ENCODE data around the gene RNU1-3.
"Not testable (repeated sequence)": the region's sequence is repeated elsewhere in the genome, so short reads cannot be mapped to it uniquely, and the experiment has no call there.

The RNU1-3 gene

DNA sequence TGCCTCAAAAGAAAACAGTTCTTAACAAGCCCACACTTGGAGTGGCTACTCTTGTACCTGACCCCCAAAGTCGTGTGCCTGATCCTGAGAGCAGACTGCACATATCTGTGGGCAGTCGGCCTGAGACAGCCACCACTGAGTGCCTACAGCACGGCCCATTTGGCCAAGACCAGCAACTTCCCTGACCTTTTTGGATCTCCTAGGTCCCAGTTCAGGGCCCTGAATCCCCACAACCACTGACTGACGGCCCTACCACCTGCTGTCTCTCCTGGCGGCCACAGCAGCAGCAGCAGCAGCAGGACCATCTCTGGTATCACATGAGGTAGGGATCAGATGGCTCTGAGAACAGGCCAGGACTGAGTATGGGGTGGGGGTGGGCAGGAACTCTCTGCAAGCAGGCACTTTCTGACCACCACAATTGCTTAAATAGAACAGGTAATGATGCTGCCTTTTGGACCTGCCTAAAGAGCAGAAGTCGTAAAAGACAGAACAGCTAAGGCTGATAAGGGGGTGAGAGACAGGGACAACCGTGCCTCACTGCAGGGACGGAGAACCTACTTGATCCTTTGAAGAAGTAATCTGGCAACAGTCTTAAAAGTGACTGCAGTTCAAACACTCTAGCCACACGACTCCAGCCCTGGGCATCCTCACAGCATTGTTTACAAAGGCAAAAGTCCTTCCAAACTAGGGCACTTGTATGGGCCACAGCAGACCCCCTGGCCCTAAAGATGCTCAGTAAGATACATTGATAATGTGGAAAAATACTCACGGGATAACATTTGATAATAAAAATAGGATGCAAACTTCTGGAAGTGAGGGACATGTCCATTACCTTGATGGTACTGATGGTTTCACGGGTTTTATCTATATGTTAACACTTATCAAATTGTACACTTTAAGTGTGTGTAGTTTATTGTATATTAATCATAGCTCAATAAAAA, 27.4 kb downstream of the RNU1-3 start:
- DNase-seq: not testable (repeated sequence)

- not testable (repeated sequence) for DNase-seq
Observed at GRCh38 chr1:16637941-16638778, 28.6 kb downstream of the RNU1-3 start.

- not testable (repeated sequence) for DNase-seq
Observed at GRCh38 chr1:16636551-16637195, 30.1 kb downstream of the RNU1-3 start.

DNA sequence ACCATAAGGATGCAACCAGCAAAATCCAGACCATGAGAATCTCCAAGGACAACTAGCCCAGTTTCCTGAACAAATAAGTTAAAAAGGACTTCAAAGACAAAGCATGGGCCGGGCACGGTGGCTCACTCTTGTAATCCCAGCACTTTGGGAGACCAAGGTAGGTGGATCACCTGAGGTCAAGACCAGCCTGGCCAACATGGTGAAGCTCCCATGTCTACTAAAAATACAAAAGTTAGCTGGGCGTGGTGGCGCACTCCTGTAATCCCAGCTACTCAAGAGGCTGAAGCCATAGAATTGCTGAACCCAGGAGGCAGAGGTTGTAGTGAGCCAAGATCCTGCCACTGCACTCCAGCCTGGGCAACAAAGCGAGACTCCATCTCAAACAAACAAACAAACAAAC, 30.8 kb downstream of the RNU1-3 start:
- not testable (repeated sequence) for DNase-seq

- DNase-seq: not testable (repeated sequence)
Observed at GRCh38 chr1:16633540-16634282, 33.0 kb downstream of the RNU1-3 start.

DNA sequence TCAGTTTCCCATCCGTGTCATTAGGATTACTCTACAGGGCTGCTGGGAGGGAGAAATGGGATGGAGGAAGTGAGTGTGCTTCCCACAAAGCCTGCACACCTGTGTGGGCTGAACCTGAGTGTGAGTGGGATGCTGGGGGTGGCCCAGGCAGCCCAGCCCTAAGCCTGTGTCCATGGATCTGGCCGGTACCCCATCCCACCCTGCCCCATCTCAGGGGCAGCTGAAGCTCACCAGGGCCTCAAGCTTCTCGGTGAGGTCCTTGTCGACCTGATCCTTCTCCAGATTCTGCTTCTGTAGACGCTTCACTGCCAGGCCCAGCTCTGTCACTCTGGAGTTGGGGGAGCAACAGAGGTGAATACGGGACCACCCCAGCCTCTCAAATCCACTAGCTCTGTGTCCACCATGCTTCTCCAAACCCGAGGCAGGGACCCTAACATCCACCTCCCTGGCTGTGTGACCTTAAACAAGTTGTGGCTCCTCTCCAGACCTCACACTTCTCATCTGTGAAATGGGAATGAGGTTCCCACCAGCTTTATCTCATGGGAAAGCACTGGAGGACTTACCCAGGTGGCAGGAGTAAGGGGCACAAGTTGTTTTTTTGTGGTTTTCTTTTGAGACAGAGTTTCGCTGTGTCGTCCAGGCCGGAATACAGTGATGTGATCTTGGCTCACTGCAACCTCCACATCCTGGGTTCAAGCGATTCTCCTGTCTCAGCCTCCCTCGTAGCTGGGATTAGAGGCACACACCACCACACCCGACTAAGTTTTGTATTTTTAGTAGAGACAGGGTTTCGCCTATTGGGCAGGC, 34.5 kb downstream of the RNU1-3 start:
- DNase-seq: not testable (repeated sequence)

- no peak for DNase-seq
Observed at GRCh38 chr1:16631248-16632043, 35.3 kb downstream of the RNU1-3 start.

DNA sequence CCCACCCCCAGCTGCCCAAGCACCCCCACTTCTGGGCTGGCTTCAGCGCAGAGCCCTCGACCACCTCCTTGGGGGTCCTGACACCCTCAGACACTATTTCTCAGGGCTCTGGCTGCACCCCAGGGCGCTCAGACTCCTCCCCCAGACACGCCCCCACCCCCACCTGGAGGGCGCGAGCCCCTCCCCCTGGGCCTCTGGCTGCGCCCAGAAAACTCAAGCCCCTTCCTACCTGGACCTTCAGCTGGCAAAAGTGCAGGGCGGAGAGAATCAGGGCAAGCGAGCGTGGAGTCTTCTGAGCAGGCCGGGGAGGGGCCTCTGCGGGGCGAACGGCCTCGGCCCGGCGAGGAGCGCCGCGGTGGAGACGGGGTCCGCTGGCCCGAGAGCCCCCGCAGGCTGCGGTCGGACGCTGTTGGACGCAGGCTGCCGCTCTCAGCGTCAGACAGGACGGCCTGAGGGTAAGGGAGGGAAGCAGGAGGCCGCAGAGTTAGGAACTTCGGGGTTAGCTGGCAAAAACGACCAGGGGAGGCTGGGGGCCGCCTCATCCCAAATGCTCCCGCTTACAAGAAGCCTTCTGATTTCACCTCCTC, 36.0 kb downstream of the RNU1-3 start:
- no peak for DNase-seq

DNA sequence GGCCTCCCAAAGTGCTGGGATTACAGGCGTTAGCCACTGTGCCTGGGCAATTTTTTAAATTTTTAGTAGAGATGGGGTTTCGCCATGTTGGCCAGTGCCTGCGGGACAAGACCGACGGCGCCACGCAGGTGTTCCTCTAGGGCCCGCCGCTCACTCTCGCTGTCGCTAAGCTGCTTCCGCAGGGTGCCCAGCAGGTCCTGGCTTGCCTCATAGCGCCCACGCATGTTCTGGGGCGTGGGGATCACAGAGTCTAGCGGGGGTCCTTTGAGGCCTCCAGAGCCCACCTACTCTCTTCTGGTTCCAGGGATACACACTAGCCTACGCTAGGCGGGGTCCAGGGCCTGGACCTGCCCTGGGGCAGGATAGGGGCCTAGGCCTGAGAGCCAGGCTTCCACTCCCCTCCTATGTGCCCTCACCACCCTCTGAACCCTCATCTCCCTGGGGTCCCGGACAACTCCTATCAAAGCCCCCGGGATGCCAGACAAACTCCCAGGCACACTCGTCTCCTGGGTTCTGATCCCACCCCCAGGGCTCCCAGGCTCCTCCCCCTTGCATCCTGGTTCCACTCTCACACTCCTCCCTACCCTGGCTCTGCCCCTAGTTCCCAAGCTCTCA, 36.7 kb downstream of the RNU1-3 start:
- not testable (repeated sequence) for DNase-seq

GRCh38 chr1:16628361-16629111, 38.2 kb downstream of the RNU1-3 start:
- DNase-seq: no peak

GRCh38 chr1:16626409-16626983, 40.3 kb downstream of the RNU1-3 start:
- not testable (repeated sequence) for DNase-seq

DNA sequence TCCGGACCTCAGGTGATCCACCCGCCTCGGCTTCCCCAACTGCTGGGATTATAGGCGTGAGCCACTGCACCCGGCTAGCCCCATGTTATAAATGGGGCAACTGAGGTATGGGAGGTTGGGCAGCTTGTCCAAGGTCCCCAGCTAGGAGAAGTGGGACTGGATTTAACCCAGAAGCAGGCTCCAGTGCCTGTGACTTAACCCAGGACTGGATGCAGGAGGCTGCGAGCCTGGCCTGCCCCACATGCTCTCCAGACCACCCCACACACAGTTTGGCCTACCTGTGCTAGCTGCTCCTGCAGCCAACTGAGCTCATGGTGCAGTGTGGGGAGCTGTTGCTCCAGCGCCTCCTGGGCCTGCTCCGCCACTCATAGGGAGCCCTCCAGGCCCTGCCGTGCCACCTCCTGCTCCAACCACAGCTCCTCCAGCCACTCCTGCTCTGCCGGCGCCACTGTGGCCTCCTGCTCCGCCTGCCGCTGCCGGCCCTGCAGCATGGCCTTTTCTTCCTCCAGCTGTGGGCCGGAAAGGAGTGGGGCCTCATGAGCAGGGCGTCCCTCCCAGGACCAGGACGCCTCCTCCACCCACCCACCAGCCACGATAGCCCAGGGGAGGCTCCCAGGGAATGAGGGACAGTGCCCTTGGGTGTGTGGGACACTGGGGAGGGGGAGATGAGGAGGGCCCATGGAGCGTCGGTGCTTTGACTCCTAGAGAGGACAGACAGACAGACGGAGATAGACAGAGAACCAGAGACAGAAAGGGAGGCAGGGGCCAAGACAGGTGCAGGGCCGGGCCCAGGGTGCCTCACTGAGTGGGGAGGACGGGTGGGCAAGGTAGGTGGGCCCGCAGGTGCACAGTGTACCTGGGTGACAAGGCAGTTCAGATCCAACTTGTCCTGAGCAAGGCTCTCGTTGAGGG, 41.0 kb downstream of the RNU1-3 start:
- DNase-seq: no peak

GRCh38 chr1:16623812-16624719, 42.7 kb downstream of the RNU1-3 start:
- DNase-seq: not testable (repeated sequence)

DNA sequence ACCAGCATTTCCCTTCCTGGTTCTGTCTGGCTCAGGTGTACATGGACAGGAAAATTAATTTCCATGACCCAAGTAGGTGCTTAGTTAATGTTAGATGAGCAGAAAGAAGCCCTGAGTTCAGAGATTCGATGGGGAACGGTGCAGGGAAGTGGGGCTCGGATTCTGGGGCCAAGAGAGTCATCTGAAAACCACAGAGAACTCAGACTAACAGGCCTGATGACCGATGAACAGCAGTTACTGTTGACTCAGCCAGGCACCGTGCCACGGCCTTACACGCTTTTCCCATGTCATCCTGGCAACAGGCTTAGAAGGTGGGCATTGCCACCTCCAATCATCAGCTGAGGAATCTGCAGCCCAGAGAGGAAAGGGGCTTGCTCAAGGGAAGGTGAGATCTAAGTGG, 43.4 kb downstream of the RNU1-3 start:
- DNase-seq: not testable (repeated sequence)
